Measurements from ENCODE around the gene U2SURP. TPM values are rescaled to one million over a fixed set of nuclear protein-coding genes. Genes with fewer than 3 reads are reported as not detected.

U2SURP gene
- total RNA-seq, 6 experiments from 2014 or later, result 55.3 to 71.4 (median 67.1) TPM

GRCh38 chr3:142958707-142959106, 42.7 kb upstream of the U2SURP start:
- TF ChIP-seq, protein P1, sequence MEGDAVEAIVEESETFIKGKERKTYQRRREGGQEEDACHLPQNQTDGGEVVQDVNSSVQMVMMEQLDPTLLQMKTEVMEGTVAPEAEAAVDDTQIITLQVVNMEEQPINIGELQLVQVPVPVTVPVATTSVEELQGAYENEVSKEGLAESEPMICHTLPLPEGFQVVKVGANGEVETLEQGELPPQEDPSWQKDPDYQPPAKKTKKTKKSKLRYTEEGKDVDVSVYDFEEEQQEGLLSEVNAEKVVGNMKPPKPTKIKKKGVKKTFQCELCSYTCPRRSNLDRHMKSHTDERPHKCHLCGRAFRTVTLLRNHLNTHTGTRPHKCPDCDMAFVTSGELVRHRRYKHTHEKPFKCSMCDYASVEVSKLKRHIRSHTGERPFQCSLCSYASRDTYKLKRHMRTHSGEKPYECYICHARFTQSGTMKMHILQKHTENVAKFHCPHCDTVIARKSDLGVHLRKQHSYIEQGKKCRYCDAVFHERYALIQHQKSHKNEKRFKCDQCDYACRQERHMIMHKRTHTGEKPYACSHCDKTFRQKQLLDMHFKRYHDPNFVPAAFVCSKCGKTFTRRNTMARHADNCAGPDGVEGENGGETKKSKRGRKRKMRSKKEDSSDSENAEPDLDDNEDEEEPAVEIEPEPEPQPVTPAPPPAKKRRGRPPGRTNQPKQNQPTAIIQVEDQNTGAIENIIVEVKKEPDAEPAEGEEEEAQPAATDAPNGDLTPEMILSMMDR (IDR thresholded peaks at IDR 0.05), result 0 out of 2 replicates have a peak, but pooled peaks have one; percentile 15
- Mint-ChIP-seq H3K4me3 (peak overlapping the region; percentile 44; the same call in 1 of the 2 replicates), H3K4me1 (ENCODE audit: low read depth) (peaks cover 25% of the 10 kb centered on the region), H3K9me3 (no peaks in the 10 kb centered on the region), H3K36me3 (ENCODE audit: low read depth) (no peaks in the 10 kb centered on the region; the same call in 1 of the 2 replicates), H3K27me3 (ENCODE audit: insufficient read depth) (peaks cover 23% of the 10 kb centered on the region), H3K27ac (no peak overlapping the region)
- peak; percentile 40 for DNase-seq

DNA sequence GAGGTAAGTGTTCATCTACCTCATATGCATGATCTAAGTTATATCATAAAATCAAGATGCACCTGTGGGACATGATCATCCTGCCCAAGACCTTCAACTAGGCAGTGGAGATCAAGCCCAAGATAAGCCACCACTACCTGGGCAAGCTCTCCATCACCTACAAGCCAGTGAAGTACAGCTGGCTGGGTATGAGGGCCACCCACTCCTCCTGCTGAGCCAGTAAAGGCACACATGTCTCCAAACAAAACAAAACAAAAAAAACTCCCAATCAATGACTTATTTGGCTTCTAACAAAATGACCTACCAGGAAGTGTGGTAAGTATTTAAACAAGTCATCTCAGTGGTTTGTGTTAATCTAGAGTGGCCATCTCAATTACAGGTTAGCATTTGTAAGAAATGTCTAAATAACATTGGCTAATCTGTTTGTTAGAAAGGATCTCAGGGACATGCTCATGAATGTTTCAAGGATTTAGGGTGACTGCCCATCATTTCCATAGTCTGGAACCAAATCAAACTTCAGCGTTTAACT, 41.0 kb upstream of the U2SURP start:
- no peak overlapping the region for H3K27ac Mint-ChIP-seq
- H3K27me3 Mint-ChIP-seq (ENCODE audit: insufficient read depth), result peaks cover 34% of the 10 kb centered on the region
- peaks cover 31% of the 10 kb centered on the region for H3K4me1 Mint-ChIP-seq (ENCODE audit: low read depth)
- H3K36me3 Mint-ChIP-seq (ENCODE audit: low read depth), result peaks cover 6% of the 10 kb centered on the region; the same call in 1 of the 2 replicates
- DNase-seq, result no peak
- H3K9me3 Mint-ChIP-seq, result no peaks in the 10 kb centered on the region; the same call in 1 of the 2 replicates
- no peak overlapping the region for H3K4me3 Mint-ChIP-seq
- TF ChIP-seq, protein P1 (IDR thresholded peaks at IDR 0.05), result no peak

DNA sequence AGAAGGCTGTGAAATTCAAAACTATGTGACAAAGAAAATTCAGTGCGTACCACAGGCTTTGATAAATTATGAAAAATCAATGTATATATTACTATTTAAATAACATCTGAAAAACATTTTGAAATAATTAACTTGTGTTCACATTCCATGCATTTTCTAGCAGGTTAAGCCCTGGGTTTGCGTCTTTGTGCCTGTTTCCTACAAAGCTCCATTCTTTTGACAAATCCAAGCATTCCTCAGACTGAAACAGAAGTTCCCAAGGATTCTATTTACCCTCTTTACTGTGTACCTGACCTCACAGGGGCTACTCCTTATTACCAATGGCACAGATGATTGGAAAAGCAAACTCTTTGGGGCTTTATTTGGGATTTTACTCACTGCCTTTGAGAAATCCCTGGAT, 39.8 kb upstream of the U2SURP start:
- Mint-ChIP-seq H3K4me3 (no peak overlapping the region; the same call in 1 of the 2 replicates), H3K27me3 (ENCODE audit: insufficient read depth) (peaks cover 35% of the 10 kb centered on the region)
- TF ChIP-seq, protein P1 (IDR thresholded peaks at IDR 0.05), result no peak

GRCh38 chr3:142962175-142962519, 39.2 kb upstream of the U2SURP start:
- H3K4me3 Mint-ChIP-seq, result peak overlapping the region; percentile 76
- TF ChIP-seq, protein P1 (IDR thresholded peaks at IDR 0.05), result no peak
- H3K27me3 Mint-ChIP-seq (ENCODE audit: insufficient read depth), result peaks cover 38% of the 10 kb centered on the region
- no peak for DNase-seq
- H3K27ac Mint-ChIP-seq, result no peak overlapping the region
- peaks cover 6% of the 10 kb centered on the region; the same call in 1 of the 2 replicates for H3K36me3 Mint-ChIP-seq (ENCODE audit: low read depth)
- H3K9me3 Mint-ChIP-seq, result no peaks in the 10 kb centered on the region; the same call in 1 of the 2 replicates
- H3K4me1 Mint-ChIP-seq (ENCODE audit: low read depth), result peaks cover 31% of the 10 kb centered on the region

More for the DNA sequence above, 39.8 kb upstream of the U2SURP start:
- DNase-seq, result no peak
- Mint-ChIP-seq H3K36me3 (ENCODE audit: low read depth) (peaks cover 6% of the 10 kb centered on the region; the same call in 1 of the 2 replicates), H3K4me1 (ENCODE audit: low read depth) (peaks cover 31% of the 10 kb centered on the region), H3K27ac (no peak overlapping the region), H3K9me3 (no peaks in the 10 kb centered on the region; the same call in 1 of the 2 replicates)

GRCh38 chr3:142962520-142963233, 38.7 kb upstream of the U2SURP start:
- peaks cover 38% of the 10 kb centered on the region for H3K27me3 Mint-ChIP-seq (ENCODE audit: insufficient read depth)
- peaks cover 6% of the 10 kb centered on the region; the same call in 1 of the 2 replicates for H3K36me3 Mint-ChIP-seq (ENCODE audit: low read depth)
- peaks cover 31% of the 10 kb centered on the region for H3K4me1 Mint-ChIP-seq (ENCODE audit: low read depth)
- TF ChIP-seq, protein P1 (IDR thresholded peaks at IDR 0.05), result no peak
- H3K9me3 Mint-ChIP-seq, result no peaks in the 10 kb centered on the region; the same call in 1 of the 2 replicates
- no peak for DNase-seq
- no peak overlapping the region for H3K27ac Mint-ChIP-seq
- H3K4me3 Mint-ChIP-seq, result peak overlapping the region; percentile 76

Measured in HFFc6 (cell line).